ENCODE results near the gene TMEM52. TPM values are rescaled to one million over a fixed set of nuclear protein-coding genes. Genes with fewer than 3 reads are reported as not detected.

The TMEM52 gene
- total and polyA plus RNA-seq, 9 of the 15 experiments (the other 6 are each of a cell fraction or from before 2014, with no cell fraction given), result 0.37 to 22.5 (median 6.8) TPM

DNA sequence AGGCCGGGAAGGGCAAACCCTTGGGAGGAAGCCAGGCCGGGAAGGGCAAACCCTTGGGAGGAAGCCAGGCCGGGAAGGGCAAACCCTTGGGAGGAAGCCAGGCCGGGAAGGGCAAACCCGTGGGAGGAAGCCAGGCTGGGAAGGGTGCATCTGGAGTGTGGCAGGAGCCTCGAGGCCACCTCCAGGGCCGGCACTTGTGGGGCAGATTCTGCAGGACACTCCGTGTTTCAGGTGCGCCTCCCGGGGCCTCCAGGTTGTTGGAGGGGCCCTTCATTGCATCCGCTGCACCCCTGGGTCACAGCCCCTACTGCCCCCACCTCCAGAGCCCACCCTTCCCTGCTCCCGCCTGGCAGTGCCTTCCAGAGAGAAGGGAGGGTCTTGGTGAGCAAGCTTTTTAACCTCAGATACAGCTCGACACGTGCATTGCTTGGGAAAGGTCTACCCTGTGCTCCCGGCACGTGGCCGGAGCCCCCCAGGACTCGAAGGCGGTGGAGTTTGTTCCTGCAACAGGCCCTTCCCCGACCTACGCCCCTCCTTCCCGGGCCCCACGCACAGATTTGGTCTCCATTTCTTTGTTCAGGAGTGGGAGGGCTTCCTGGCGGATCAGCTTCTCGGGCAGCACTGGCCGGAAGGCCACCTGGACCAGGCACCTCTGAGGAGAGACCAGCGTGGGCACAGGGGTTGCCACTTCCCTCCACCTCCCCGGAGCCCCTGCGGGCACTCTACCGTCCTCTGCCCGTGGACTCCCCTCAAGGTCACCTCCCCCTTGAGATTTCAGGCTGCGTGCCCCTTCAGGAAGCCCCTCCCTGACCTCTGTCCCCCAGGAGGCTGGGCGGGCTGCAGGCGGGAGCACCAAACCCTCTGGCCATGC is 9.4 kb upstream of the TMEM52 start:
- no peak for TF ChIP-seq MBD2 (IDR thresholded peaks at IDR 0.05; ENCODE audit: borderline replicate concordance, low read depth)
- TF ChIP-seq, protein P1, sequence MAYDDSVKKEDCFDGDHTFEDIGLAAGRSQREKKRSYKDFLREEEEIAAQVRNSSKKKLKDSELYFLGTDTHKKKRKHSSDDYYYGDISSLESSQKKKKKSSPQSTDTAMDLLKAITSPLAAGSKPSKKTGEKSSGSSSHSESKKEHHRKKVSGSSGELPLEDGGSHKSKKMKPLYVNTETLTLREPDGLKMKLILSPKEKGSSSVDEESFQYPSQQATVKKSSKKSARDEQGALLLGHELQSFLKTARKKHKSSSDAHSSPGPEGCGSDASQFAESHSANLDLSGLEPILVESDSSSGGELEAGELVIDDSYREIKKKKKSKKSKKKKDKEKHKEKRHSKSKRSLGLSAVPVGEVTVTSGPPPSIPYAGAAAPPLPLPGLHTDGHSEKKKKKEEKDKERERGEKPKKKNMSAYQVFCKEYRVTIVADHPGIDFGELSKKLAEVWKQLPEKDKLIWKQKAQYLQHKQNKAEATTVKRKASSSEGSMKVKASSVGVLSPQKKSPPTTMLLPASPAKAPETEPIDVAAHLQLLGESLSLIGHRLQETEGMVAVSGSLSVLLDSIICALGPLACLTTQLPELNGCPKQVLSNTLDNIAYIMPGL (CRISPR knock-in tag; IDR thresholded peaks at IDR 0.05), result no peak
- no peak for TF ChIP-seq RFX5 (IDR thresholded peaks at IDR 0.05; ENCODE audit: low read depth, low read length)
- TF ChIP-seq, protein P2, sequence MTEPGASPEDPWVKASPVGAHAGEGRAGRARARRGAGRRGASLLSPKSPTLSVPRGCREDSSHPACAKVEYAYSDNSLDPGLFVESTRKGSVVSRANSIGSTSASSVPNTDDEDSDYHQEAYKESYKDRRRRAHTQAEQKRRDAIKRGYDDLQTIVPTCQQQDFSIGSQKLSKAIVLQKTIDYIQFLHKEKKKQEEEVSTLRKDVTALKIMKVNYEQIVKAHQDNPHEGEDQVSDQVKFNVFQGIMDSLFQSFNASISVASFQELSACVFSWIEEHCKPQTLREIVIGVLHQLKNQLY (CRISPR knock-in tag; conservative IDR thresholded peaks at IDR 0.05), result no peak
- Histone ChIP-seq H3K79me2 (ENCODE audit: control insufficient read depth, insufficient read depth, low read length) (no peaks in the 10 kb centered on the region), H3K27me3 (ENCODE audit: control insufficient read depth in 2 of 2, insufficient read depth in 2 of 2, low read length in 2 of 2) (peaks cover 23 to 71% of the 10 kb centered on the region in 2 experiments; a peak in 3 of 5 replicates), H3K9ac (ENCODE audit: insufficient read depth in 1 of 2, low read depth in 2 of 2, low read length in 2 of 2) (no peak overlapping the region), H2AFZ (ENCODE audit: low read depth, low read length) (no peak overlapping the region), H3K9me3 (replicated peaks; ENCODE audit: control insufficient read depth, insufficient read depth, low read depth, low read length) (no peaks in the 10 kb centered on the region), H3K9me1 (ENCODE audit: control insufficient read depth, insufficient read depth, low read length) (no peaks in the 10 kb centered on the region), H3K4me3 (no peak overlapping the region), H3K4me2 (ENCODE audit: insufficient read depth, low read length) (no peak overlapping the region), H3K36me3 (ENCODE audit: control insufficient read depth, insufficient read depth, low read length) (no peaks in the 10 kb centered on the region), H3K27ac (ENCODE audit: extremely low read depth, low read depth, low read length) (no peak overlapping the region), H4K20me1 (replicated peaks; ENCODE audit: control insufficient read depth, insufficient read depth, low read length) (peaks cover 8% of the 10 kb centered on the region; the same call in 1 of the 2 replicates), H3K4me1 (replicated peaks in 1 of 2; ENCODE audit: control insufficient read depth in 2 of 2, insufficient read depth in 2 of 2, low read length in 2 of 2) (peaks cover 0 to 57% of the 10 kb centered on the region in 2 experiments; a peak in 2 of 5 replicates)
- 31% methylated on average over 32 of the region's 34 CpGs for WGBS (ENCODE audit: insufficient coverage, low coverage, missing lambda C conversion rate)
- ChIA-PET CTCF (ENCODE audit: low intra/inter-chr PET ratio) (no interaction called here), POLR2A (interaction anchor here (1.0 kb wide), 1 partner anchor 8 kb away, joined by 3 read pairs; no protein-coding TSS in a partner anchor)
- no peak for ATAC-seq
- in situ Hi-C loops (cut with MboI) (no loop called here), intact Hi-C loops (cut with micrococcal nuclease) (no loop called here)
- no peak for DNase-seq (ENCODE audit: extremely low read depth in 1 of 4, low spot score in 3 of 4)
- BruUV-seq (replicated peaks), result no TSS peak
- no peak for FAIRE-seq

All from K562 (cell line).